ENCODE measurements around the gene ADRA2C.

Gene ADRA2C

GRCh38 chr4:3733195-3733594, 33.0 kb upstream of the ADRA2C start:
- DNase-seq (ENCODE audit: low read depth) = no peak

- no peak for DNase-seq (ENCODE audit: low read depth)
Measured at GRCh38 chr4:3735196-3735595, 31.0 kb upstream of the ADRA2C start.

GRCh38 chr4:3736290-3736689, 29.9 kb upstream of the ADRA2C start:
- no peak for DNase-seq (ENCODE audit: low read depth)

- DNase-seq (ENCODE audit: low read depth) = no peak
Measured at GRCh38 chr4:3736806-3737205, 29.4 kb upstream of the ADRA2C start.

- no peak for DNase-seq (ENCODE audit: low read depth)
Measured at GRCh38 chr4:3739577-3739976, 26.6 kb upstream of the ADRA2C start.

GRCh38 chr4:3740256-3740655, 25.9 kb upstream of the ADRA2C start:
- no peak for DNase-seq (ENCODE audit: low read depth)

GRCh38 chr4:3741217-3742011, 24.8 kb upstream of the ADRA2C start:
- DNase-seq (ENCODE audit: low read depth) = no peak

- DNase-seq (ENCODE audit: low read depth) = no peak
Measured at GRCh38 chr4:3742610-3743009, 23.6 kb upstream of the ADRA2C start.

- DNase-seq (ENCODE audit: low read depth) = no peak
Measured at GRCh38 chr4:3744232-3744631, 22.0 kb upstream of the ADRA2C start.

GRCh38 chr4:3744901-3745300, 21.3 kb upstream of the ADRA2C start:
- DNase-seq (ENCODE audit: low read depth) = no peak

- peak; percentile 51 for DNase-seq (ENCODE audit: low read depth)
Measured at GRCh38 chr4:3745886-3746656, 20.1 kb upstream of the ADRA2C start.

GRCh38 chr4:3746701-3747580, 19.2 kb upstream of the ADRA2C start:
- DNase-seq (ENCODE audit: low read depth) = no peak

GRCh38 chr4:3747581-3747904, 18.6 kb upstream of the ADRA2C start:
- DNase-seq (ENCODE audit: low read depth) = no peak

GRCh38 chr4:3748136-3748898, 17.9 kb upstream of the ADRA2C start:
- DNase-seq (ENCODE audit: low read depth) = no peak

- DNase-seq (ENCODE audit: low read depth) = no peak
Measured at GRCh38 chr4:3749081-3749480, 17.1 kb upstream of the ADRA2C start.

GRCh38 chr4:3750334-3750733, 15.9 kb upstream of the ADRA2C start:
- DNase-seq (ENCODE audit: low read depth) = no peak

GRCh38 chr4:3752022-3752421, 14.2 kb upstream of the ADRA2C start:
- DNase-seq (ENCODE audit: low read depth) = no peak

GRCh38 chr4:3753726-3754412, 12.3 kb upstream of the ADRA2C start:
- no peak for DNase-seq (ENCODE audit: low read depth)

GRCh38 chr4:3756343-3757059, 9.7 kb upstream of the ADRA2C start:
- peak; percentile 2 for DNase-seq (ENCODE audit: low read depth)

- DNase-seq (ENCODE audit: low read depth) = no peak
Measured at GRCh38 chr4:3759236-3759635, 6.9 kb upstream of the ADRA2C start.

- no peak for DNase-seq (ENCODE audit: low read depth)
Measured at GRCh38 chr4:3760346-3760745, 5.8 kb upstream of the ADRA2C start.

Measured in EH (cell line).